ENCODE measurements around the gene HEMGN. TPM values are rescaled to one million over a fixed set of nuclear protein-coding genes. Genes with fewer than 3 reads are reported as not detected.
A peak's percentile ranks its signal among the peaks of the same experiment; 100 is the strongest.

HEMGN gene
- total RNA-seq, 4 donors from 2014 or later, result 0.22 to 0.27 TPM; not detected in 2

GRCh38 chr9:97935276-97935675 is 2.7 kb downstream of the HEMGN start:
- Histone ChIP-seq H3K36me3 (no peaks in the 10 kb centered on the region), H3K27me3 (no peaks in the 10 kb centered on the region), H3K27ac (no peak overlapping the region), H3K9me3 (no peaks in the 10 kb centered on the region), H3K4me1 (peaks cover 0 to 3% of the 10 kb centered on the region in 2 donors), H3K4me3 (replicated peaks in 1 of 3) (no peak overlapping the region)
- intact Hi-C loops (cut with DNase I), result no loop called here
- DNase-seq, result no peak
- no peak for TF ChIP-seq POLR2A (IDR thresholded peaks at IDR 0.05)
- no peak for TF ChIP-seq CTCF (IDR thresholded peaks at IDR 0.05)
- WGBS, 2 donors, result 73 to 83% methylated on average over 1 of the region's 1 CpG

- no peak for TF ChIP-seq CTCF (IDR thresholded peaks at IDR 0.05)
- no peak for TF ChIP-seq POLR2A (IDR thresholded peaks at IDR 0.05)
- Histone ChIP-seq H3K27ac (no peak overlapping the region), H3K4me3 (replicated peaks in 1 of 3) (no peak overlapping the region), H3K36me3 (no peaks in the 10 kb centered on the region), H3K4me1 (peaks cover 0 to 3% of the 10 kb centered on the region in 2 donors), H3K9me3 (no peaks in the 10 kb centered on the region), H3K27me3 (no peaks in the 10 kb centered on the region)
- WGBS, 2 donors, result 37 to 43% methylated on average over 6 of the region's 6 CpGs
- no peak for DNase-seq
- intact Hi-C loops (cut with DNase I), result no loop called here
These were observed 3.5 kb downstream of the HEMGN start for GRCh38 chr9:97934321-97935115.

GRCh38 chr9:97933297-97933998 is 4.5 kb downstream of the HEMGN start:
- Histone ChIP-seq H3K27ac (no peak overlapping the region), H3K27me3 (no peaks in the 10 kb centered on the region), H3K36me3 (no peaks in the 10 kb centered on the region), H3K9me3 (no peaks in the 10 kb centered on the region), H3K4me3 (replicated peaks in 1 of 3) (no peak overlapping the region), H3K4me1 (peaks cover 0 to 3% of the 10 kb centered on the region in 2 donors)
- no peak for TF ChIP-seq CTCF (IDR thresholded peaks at IDR 0.05)
- no peak for TF ChIP-seq POLR2A (IDR thresholded peaks at IDR 0.05)
- no peak for DNase-seq
- WGBS, 2 donors, result 68 to 84% methylated on average over 4 of the region's 4 CpGs
- intact Hi-C loops (cut with DNase I), result no loop called here

GRCh38 chr9:97930972-97931371 is 7.0 kb downstream of the HEMGN start:
- Histone ChIP-seq H3K4me3 (replicated peaks in 1 of 3) (no peak overlapping the region), H3K4me1 (peaks cover 0 to 3% of the 10 kb centered on the region in 2 donors), H3K27ac (no peak overlapping the region), H3K9me3 (no peaks in the 10 kb centered on the region), H3K27me3 (no peaks in the 10 kb centered on the region), H3K36me3 (no peaks in the 10 kb centered on the region)
- DNase-seq, result peak in 1 of 2 donors; percentile 17
- intact Hi-C loops (cut with DNase I), result no loop called here
- TF ChIP-seq CTCF (IDR thresholded peaks at IDR 0.05) (no peak), POLR2A (IDR thresholded peaks at IDR 0.05) (no peak)
- 28 to 34% methylated on average over 3 of the region's 3 CpGs for WGBS, 2 donors
